ENCODE measurements around the gene TOR2A. TPM values are rescaled to one million over a fixed set of nuclear protein-coding genes. Genes with fewer than 3 reads are reported as not detected.

TOR2A gene
- total RNA-seq, 1 donor from 2014 or later, result 27.5 TPM

- TF ChIP-seq, protein P1, sequence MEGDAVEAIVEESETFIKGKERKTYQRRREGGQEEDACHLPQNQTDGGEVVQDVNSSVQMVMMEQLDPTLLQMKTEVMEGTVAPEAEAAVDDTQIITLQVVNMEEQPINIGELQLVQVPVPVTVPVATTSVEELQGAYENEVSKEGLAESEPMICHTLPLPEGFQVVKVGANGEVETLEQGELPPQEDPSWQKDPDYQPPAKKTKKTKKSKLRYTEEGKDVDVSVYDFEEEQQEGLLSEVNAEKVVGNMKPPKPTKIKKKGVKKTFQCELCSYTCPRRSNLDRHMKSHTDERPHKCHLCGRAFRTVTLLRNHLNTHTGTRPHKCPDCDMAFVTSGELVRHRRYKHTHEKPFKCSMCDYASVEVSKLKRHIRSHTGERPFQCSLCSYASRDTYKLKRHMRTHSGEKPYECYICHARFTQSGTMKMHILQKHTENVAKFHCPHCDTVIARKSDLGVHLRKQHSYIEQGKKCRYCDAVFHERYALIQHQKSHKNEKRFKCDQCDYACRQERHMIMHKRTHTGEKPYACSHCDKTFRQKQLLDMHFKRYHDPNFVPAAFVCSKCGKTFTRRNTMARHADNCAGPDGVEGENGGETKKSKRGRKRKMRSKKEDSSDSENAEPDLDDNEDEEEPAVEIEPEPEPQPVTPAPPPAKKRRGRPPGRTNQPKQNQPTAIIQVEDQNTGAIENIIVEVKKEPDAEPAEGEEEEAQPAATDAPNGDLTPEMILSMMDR (IDR thresholded peaks at IDR 0.05; ENCODE audit: partially characterized antibody, unreplicated experiment), result no peak
- Mint-ChIP-seq H3K27ac (ENCODE audit: unreplicated experiment) (no peak overlapping the region), H3K27me3 (ENCODE audit: unreplicated experiment) (peaks cover 6% of the 10 kb centered on the region), H3K4me3 (ENCODE audit: unreplicated experiment) (no peak overlapping the region), H3K4me1 (ENCODE audit: low read depth, unreplicated experiment) (no peaks in the 10 kb centered on the region), H3K36me3 (ENCODE audit: unreplicated experiment) (no peaks in the 10 kb centered on the region), H3K9me3 (ENCODE audit: unreplicated experiment) (peaks cover 1% of the 10 kb centered on the region)
- DNase-seq, result no peak
Observed at GRCh38 chr9:127721391-127721821, 13.7 kb downstream of the TOR2A start.

- Mint-ChIP-seq H3K4me1 (ENCODE audit: low read depth, unreplicated experiment) (peaks cover 2% of the 10 kb centered on the region), H3K36me3 (ENCODE audit: unreplicated experiment) (no peaks in the 10 kb centered on the region), H3K27ac (ENCODE audit: unreplicated experiment) (no peak overlapping the region), H3K4me3 (ENCODE audit: unreplicated experiment) (no peak overlapping the region), H3K27me3 (ENCODE audit: unreplicated experiment) (peaks cover 6% of the 10 kb centered on the region), H3K9me3 (ENCODE audit: unreplicated experiment) (peaks cover 5% of the 10 kb centered on the region)
- TF ChIP-seq, protein P1 (IDR thresholded peaks at IDR 0.05; ENCODE audit: partially characterized antibody, unreplicated experiment), result no peak
- no peak for DNase-seq
Observed at GRCh38 chr9:127720865-127721227, 14.2 kb downstream of the TOR2A start.

GRCh38 chr9:127720031-127720864 lies 14.8 kb downstream of the TOR2A start:
- H3K4me3 Mint-ChIP-seq (ENCODE audit: unreplicated experiment), result no peak overlapping the region
- no peaks in the 10 kb centered on the region for H3K36me3 Mint-ChIP-seq (ENCODE audit: unreplicated experiment)
- peaks cover 7% of the 10 kb centered on the region for H3K27me3 Mint-ChIP-seq (ENCODE audit: unreplicated experiment)
- H3K27ac Mint-ChIP-seq (ENCODE audit: unreplicated experiment), result no peak overlapping the region
- no peak for DNase-seq
- TF ChIP-seq, protein P1 (IDR thresholded peaks at IDR 0.05; ENCODE audit: partially characterized antibody, unreplicated experiment), result no peak
- H3K4me1 Mint-ChIP-seq (ENCODE audit: low read depth, unreplicated experiment), result peaks cover 2% of the 10 kb centered on the region
- peaks cover 7% of the 10 kb centered on the region for H3K9me3 Mint-ChIP-seq (ENCODE audit: unreplicated experiment)

- no peak overlapping the region for H3K27ac Mint-ChIP-seq (ENCODE audit: unreplicated experiment)
- H3K9me3 Mint-ChIP-seq (ENCODE audit: unreplicated experiment), result peaks cover 7% of the 10 kb centered on the region
- no peak for DNase-seq
- H3K36me3 Mint-ChIP-seq (ENCODE audit: unreplicated experiment), result no peaks in the 10 kb centered on the region
- no peak overlapping the region for H3K4me3 Mint-ChIP-seq (ENCODE audit: unreplicated experiment)
- TF ChIP-seq, protein P1 (IDR thresholded peaks at IDR 0.05; ENCODE audit: partially characterized antibody, unreplicated experiment), result no peak
- H3K27me3 Mint-ChIP-seq (ENCODE audit: unreplicated experiment), result peaks cover 7% of the 10 kb centered on the region
- H3K4me1 Mint-ChIP-seq (ENCODE audit: low read depth, unreplicated experiment), result peaks cover 2% of the 10 kb centered on the region
Observed at GRCh38 chr9:127717766-127718165, 17.3 kb downstream of the TOR2A start.

DNA sequence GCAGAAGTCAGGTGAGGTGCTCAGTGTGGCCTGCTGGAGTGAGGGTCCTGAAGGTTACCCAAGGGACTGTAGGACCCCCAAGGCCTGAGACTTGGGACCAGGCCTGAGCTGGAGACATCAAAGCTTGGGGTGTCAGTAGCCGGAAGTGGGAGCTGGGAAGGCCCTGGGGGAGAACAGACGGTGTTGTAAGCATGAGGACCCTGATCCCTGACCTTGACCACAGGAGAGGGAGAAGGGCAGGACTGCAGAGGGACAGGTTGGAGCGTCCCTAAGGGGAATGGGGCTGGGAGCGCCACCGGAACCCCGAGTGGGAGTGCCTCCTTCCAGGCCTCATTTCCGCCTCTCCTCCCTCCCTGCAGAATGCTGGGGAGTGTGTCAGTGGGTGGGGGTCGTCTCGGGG lies 18.7 kb downstream of the TOR2A start:
- no peak for DNase-seq
- H3K9me3 Mint-ChIP-seq (ENCODE audit: unreplicated experiment), result peaks cover 7% of the 10 kb centered on the region
- H3K4me3 Mint-ChIP-seq (ENCODE audit: unreplicated experiment), result peak overlapping the region; percentile 100
- H3K36me3 Mint-ChIP-seq (ENCODE audit: unreplicated experiment), result no peaks in the 10 kb centered on the region
- TF ChIP-seq, protein P1 (IDR thresholded peaks at IDR 0.05; ENCODE audit: partially characterized antibody, unreplicated experiment), result no peak
- H3K27me3 Mint-ChIP-seq (ENCODE audit: unreplicated experiment), result peaks cover 7% of the 10 kb centered on the region
- H3K4me1 Mint-ChIP-seq (ENCODE audit: low read depth, unreplicated experiment), result peaks cover 5% of the 10 kb centered on the region
- H3K27ac Mint-ChIP-seq (ENCODE audit: unreplicated experiment), result no peak overlapping the region
